A549 (cell line): ENCODE results near the gene SUGP1. TPM values are rescaled to one million over a fixed set of nuclear protein-coding genes. Genes with fewer than 3 reads are reported as not detected.

Source experiments
- ATAC-seq, 2 experiments: fragments of 200-7000 bp in 1 of 2; fragments of >200 bp in 1 of 2; cut with Nextera tagmentation in 1 of 2; cut with Tn5 transposase in 1 of 2; 3 replicates each; pipeline versions ENCODE4 v1.8.0 to v1.9.1; 2018 to 2020; ENCODE audit warnings: mild to moderate bottlenecking in 1 of 2, moderate library complexity in 1 of 2
- CTCF ChIA-PET: fragments of 300-600 bp; sonication (Branson Sonifier 250); formaldehyde crosslinking; extraction: SDS; loops from one replicate; lab custom pipeline; 2021; ENCODE audit warnings: antibody characterized with exemption, inconsistent platforms; lab: Yijun Ruan, JAX
- POLR2A ChIA-PET: fragments of 350-600 bp; formaldehyde crosslinking; extraction: SDS; loops from one replicate; lab custom pipeline; 2021; ENCODE audit warnings: antibody characterized with exemption, inconsistent platforms; lab: Yijun Ruan, JAX
- DNase-seq, 2 experiments: peaks; one replicate each; pipeline versions ENCODE4 v3.0.0 to v3.0.0-alpha.2; 2011 to 2016; ENCODE audit warnings: low read depth in 1 of 2, low spot score in 1 of 2
- FAIRE-seq: peaks from 2 replicates; lab custom pipeline; 2011; peaks lifted over from hg19 to GRCh38; lab: Jason Lieb, UNC
- H3K27ac ChIP-seq, 2 experiments: fragments of >200 bp; sonication (Bioruptor Twin); formaldehyde crosslinking; 3 replicates each; pipeline ENCODE4 v1.5.1; 2016 to 2017
- H3K4me1 ChIP-seq: fragments of >200 bp; sonication (Bioruptor Twin); formaldehyde crosslinking; 3 replicates; pipeline ENCODE4 v1.6.1; 2016
- H3K4me2 ChIP-seq: fragments of >200 bp; sonication (Bioruptor Twin); formaldehyde crosslinking; 3 replicates; pipeline ENCODE4 v1.6.1; 2016
- H3K4me3 ChIP-seq: fragments of >200 bp; sonication (Bioruptor Twin); formaldehyde crosslinking; 3 replicates; pipeline ENCODE4 v1.5.1; 2016
- H3K9me3 ChIP-seq: fragments of >200 bp; sonication (Bioruptor Twin); formaldehyde crosslinking; 3 replicates; pipeline ENCODE4 v1.6.1; 2016
- HDAC2 ChIP-seq: fragments of 200-600 bp; sonication (generic); IDR thresholded peaks from 2 replicates; pipeline ENCODE4 v1.6.1; 2016
- HOXA7 ChIP-seq: fragments of 250-450 bp; sonication (Bioruptor Pico); IDR thresholded peaks from 2 replicates; pipeline ENCODE4 v1.5.0; 2020; ENCODE audit warnings: mild to moderate bottlenecking, moderate library complexity
- JUN ChIP-seq, 2 experiments: fragments of >200 bp; sonication (Bioruptor Twin); formaldehyde crosslinking; IDR thresholded peaks; 2 replicates in 1 of 2; 3 replicates in 1 of 2; pipeline ENCODE4 v1.6.1; 2016 to 2017
- NPAS2 ChIP-seq: fragments of 250-450 bp; sonication (Bioruptor Pico); IDR thresholded peaks from 2 replicates; pipeline ENCODE4 v1.8.0; 2022; ENCODE audit warnings: mild to moderate bottlenecking, moderate library complexity, borderline replicate concordance
- RARB ChIP-seq: fragments of 250-450 bp; sonication (Bioruptor Pico); IDR thresholded peaks from 2 replicates; pipeline ENCODE4 v1.8.0; 2021; ENCODE audit warnings: mild to moderate bottlenecking, moderate library complexity
- RCOR1 ChIP-seq: fragments of 150-350 bp; IDR thresholded peaks from 2 replicates; pipeline ENCODE4 v1.6.1; 2014; ENCODE audit warnings: antibody characterized with exemption, low read length, low read depth
- RFX5 ChIP-seq: fragments of 450-650 bp; IDR thresholded peaks from 2 replicates; pipeline ENCODE4 v1.7.1; 2014; ENCODE audit warnings: antibody characterized with exemption, mild to moderate bottlenecking, moderate library complexity
- RNF2 ChIP-seq: fragments of 200-600 bp; sonication (generic); IDR thresholded peaks from 2 replicates; pipeline ENCODE4 v1.6.1; 2016; ENCODE audit warnings: low read depth, mild to moderate bottlenecking, antibody characterized with exemption, moderate library complexity, borderline replicate concordance
- TFCP2L1 ChIP-seq: fragments of 250-450 bp; sonication (Bioruptor Pico); IDR thresholded peaks from 2 replicates; pipeline ENCODE4 v1.5.0; 2021; ENCODE audit warnings: mild to moderate bottlenecking
- ZSCAN20 ChIP-seq: fragments of 250-450 bp; sonication (Bioruptor Pico); IDR thresholded peaks from 2 replicates; pipeline ENCODE4 v1.8.0; 2022; ENCODE audit warnings: mild to moderate bottlenecking, moderate library complexity
- WGBS: methylation state at CpG from one replicate; pipeline ENCODE4 v1.1.6; 2017; ENCODE audit errors: missing lambda C conversion rate; 5-methylcytosine and 5-hydroxymethylcytosine counted together
- polyA plus RNA-seq, 4 experiments: library from polyadenylated mRNA; depleted of rRNA in 3 of 4; stranded (reverse); fragments of >200 nt; fragmentation: RNase III in 1 of 4; extraction: RNeasy Plus Mini Kit Qiagen cat#74134 plus additional on column Dnase treatment in 1 of 4; gene quantifications; 2 replicates in 3 of 4; 3 replicates in 1 of 4; pipeline ENCODE4 v1.2.3, GENCODE V29; 2011 to 2017
- TF ChIP-seq, protein P1 (sequence below): fragments of 250-450 bp; sonication (Bioruptor Pico); IDR thresholded peaks from 2 replicates; pipeline ENCODE4 v1.5.0; 2021; ENCODE audit warnings: mild to moderate bottlenecking, moderate library complexity, borderline replicate concordance
- TF ChIP-seq, protein P2 (sequence below): fragments of 450-650 bp; IDR thresholded peaks from 2 replicates; pipeline ENCODE4 v1.6.1; 2014; ENCODE audit warnings: antibody characterized with exemption
- TF ChIP-seq, protein P3 (sequence below): fragments of >200 bp; sonication (Bioruptor Twin); formaldehyde crosslinking; IDR thresholded peaks from 3 replicates; pipeline ENCODE4 v1.5.1; 2016
- TF ChIP-seq, protein P4 (sequence below): fragments of >200 bp; sonication (Bioruptor Twin); formaldehyde crosslinking; IDR thresholded peaks from 3 replicates; pipeline ENCODE4 v1.6.1; 2016
- TF ChIP-seq, protein P5 (sequence below): fragments of >200 bp; sonication (Bioruptor Twin); formaldehyde crosslinking; IDR thresholded peaks from 2 replicates; pipeline ENCODE4 v1.6.1; 2016
- TF ChIP-seq, protein P6 (sequence below): fragments of 150-350 bp; IDR thresholded peaks from 2 replicates; pipeline ENCODE4 v1.6.1; 2014; ENCODE audit warnings: low read depth, mild to moderate bottlenecking, low read length

The SUGP1 gene
- polyA plus RNA-seq, 2 of the 4 experiments (the other 2 are of a cell fraction): 21.9 to 30.0 TPM

DNA sequence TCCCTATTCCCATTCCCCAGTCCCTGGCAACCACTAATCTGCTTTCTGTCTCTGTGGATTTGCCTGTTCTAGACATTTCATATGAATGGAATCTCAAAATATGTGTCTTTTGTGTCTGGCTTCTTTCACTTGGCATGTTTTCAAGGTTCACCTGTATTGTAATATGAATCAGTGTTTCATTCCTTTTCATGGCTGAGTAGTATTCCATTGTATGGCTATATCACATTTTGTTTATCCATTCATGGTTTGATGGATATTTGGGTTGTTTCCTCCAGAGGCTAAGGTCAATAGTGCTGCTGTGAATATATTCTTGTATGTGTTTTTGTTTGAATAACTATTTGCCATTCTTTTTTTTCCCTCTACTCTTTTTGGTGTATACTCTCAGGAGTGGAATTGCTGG is 84.1 kb downstream of the SUGP1 start:
- H3K4me3 ChIP-seq: no peak overlapping the region
- H3K4me1 ChIP-seq: no peaks in the 10 kb centered on the region
- H3K4me2 ChIP-seq: no peak overlapping the region
- no peak overlapping the region for H3K27ac ChIP-seq
- ChIA-PET CTCF (no interaction called here), POLR2A (no interaction called here)
- FAIRE-seq: no peak
- DNase-seq: no peak
- peaks cover 15% of the 10 kb centered on the region; the same call in 2 of the 3 replicates for H3K9me3 ChIP-seq
- no peak for ATAC-seq
- TF ChIP-seq, protein P1, sequence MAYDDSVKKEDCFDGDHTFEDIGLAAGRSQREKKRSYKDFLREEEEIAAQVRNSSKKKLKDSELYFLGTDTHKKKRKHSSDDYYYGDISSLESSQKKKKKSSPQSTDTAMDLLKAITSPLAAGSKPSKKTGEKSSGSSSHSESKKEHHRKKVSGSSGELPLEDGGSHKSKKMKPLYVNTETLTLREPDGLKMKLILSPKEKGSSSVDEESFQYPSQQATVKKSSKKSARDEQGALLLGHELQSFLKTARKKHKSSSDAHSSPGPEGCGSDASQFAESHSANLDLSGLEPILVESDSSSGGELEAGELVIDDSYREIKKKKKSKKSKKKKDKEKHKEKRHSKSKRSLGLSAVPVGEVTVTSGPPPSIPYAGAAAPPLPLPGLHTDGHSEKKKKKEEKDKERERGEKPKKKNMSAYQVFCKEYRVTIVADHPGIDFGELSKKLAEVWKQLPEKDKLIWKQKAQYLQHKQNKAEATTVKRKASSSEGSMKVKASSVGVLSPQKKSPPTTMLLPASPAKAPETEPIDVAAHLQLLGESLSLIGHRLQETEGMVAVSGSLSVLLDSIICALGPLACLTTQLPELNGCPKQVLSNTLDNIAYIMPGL (CRISPR knock-in tag): no peak
- no peak for TF ChIP-seq NPAS2
- TF ChIP-seq, protein P2, sequence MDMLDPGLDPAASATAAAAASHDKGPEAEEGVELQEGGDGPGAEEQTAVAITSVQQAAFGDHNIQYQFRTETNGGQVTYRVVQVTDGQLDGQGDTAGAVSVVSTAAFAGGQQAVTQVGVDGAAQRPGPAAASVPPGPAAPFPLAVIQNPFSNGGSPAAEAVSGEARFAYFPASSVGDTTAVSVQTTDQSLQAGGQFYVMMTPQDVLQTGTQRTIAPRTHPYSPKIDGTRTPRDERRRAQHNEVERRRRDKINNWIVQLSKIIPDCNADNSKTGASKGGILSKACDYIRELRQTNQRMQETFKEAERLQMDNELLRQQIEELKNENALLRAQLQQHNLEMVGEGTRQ: no peak
- TF ChIP-seq, all 56 proteins: peak for 0

DNA sequence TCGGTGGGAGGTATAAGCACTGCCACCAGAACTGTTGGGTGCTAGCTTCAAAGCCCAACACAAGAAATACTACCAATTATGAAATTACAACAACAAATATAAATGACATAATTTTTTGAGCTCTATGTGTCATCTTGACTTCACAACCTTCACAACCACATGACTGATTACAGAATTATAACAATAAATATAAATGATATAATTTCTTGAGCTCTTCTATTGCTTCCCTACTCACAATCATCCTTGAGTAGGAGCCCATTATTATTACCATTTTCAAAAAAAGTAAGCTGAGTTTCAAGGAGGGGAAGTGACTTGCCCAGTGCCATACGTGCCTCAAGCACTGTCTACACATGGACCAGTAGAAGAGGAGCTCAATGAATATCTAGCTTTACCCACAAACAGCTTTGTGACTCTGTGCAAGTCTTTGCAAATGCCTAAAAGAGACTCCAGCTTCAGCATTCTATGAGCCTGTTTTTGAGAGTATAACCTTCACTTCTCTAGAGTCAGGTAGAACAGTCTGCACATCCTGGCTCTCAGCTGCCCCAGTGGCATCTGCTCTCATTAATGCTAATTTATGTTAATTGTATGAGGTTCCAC is 86.0 kb downstream of the SUGP1 start:
- Histone ChIP-seq H3K4me2 (no peak overlapping the region), H3K4me1 (no peaks in the 10 kb centered on the region), H3K27ac (no peak overlapping the region), H3K9me3 (peaks cover 15% of the 10 kb centered on the region; the same call in 2 of the 3 replicates), H3K4me3 (no peak overlapping the region)
- POLR2A ChIA-PET: no interaction called here
- DNase-seq (no peak), FAIRE-seq (no peak), ATAC-seq (no peak)
- WGBS: 15% methylated on average over 2 of the region's 2 CpGs
- CTCF ChIA-PET: interaction anchor here (0.6 to 1.7 kb wide), 4 partner anchors 9 to 191 kb away, joined by 3 to 9 read pairs (median 3); no protein-coding TSS in a partner anchor
- TF ChIP-seq ZSCAN20 (CRISPR knock-in tag) (no peak), TFCP2L1 (no peak), JUN (IDR thresholded peaks at IDR 0.05) (no peak), HDAC2 (no peak), HOXA7 (CRISPR knock-in tag) (no peak), RARB (CRISPR knock-in tag) (no peak), RFX5 (no peak), RNF2 (no peak), NPAS2 (no peak), RCOR1 (no peak)
- TF ChIP-seq, protein P2: no peak
- TF ChIP-seq, protein P3, sequence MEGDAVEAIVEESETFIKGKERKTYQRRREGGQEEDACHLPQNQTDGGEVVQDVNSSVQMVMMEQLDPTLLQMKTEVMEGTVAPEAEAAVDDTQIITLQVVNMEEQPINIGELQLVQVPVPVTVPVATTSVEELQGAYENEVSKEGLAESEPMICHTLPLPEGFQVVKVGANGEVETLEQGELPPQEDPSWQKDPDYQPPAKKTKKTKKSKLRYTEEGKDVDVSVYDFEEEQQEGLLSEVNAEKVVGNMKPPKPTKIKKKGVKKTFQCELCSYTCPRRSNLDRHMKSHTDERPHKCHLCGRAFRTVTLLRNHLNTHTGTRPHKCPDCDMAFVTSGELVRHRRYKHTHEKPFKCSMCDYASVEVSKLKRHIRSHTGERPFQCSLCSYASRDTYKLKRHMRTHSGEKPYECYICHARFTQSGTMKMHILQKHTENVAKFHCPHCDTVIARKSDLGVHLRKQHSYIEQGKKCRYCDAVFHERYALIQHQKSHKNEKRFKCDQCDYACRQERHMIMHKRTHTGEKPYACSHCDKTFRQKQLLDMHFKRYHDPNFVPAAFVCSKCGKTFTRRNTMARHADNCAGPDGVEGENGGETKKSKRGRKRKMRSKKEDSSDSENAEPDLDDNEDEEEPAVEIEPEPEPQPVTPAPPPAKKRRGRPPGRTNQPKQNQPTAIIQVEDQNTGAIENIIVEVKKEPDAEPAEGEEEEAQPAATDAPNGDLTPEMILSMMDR: no peak
- TF ChIP-seq, protein P4, sequence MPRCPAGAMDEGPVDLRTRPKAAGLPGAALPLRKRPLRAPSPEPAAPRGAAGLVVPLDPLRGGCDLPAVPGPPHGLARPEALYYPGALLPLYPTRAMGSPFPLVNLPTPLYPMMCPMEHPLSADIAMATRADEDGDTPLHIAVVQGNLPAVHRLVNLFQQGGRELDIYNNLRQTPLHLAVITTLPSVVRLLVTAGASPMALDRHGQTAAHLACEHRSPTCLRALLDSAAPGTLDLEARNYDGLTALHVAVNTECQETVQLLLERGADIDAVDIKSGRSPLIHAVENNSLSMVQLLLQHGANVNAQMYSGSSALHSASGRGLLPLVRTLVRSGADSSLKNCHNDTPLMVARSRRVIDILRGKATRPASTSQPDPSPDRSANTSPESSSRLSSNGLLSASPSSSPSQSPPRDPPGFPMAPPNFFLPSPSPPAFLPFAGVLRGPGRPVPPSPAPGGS: no peak
- TF ChIP-seq, protein P5, sequence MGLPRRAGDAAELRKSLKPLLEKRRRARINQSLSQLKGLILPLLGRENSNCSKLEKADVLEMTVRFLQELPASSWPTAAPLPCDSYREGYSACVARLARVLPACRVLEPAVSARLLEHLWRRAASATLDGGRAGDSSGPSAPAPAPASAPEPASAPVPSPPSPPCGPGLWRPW: no peak
- TF ChIP-seq, protein P6, sequence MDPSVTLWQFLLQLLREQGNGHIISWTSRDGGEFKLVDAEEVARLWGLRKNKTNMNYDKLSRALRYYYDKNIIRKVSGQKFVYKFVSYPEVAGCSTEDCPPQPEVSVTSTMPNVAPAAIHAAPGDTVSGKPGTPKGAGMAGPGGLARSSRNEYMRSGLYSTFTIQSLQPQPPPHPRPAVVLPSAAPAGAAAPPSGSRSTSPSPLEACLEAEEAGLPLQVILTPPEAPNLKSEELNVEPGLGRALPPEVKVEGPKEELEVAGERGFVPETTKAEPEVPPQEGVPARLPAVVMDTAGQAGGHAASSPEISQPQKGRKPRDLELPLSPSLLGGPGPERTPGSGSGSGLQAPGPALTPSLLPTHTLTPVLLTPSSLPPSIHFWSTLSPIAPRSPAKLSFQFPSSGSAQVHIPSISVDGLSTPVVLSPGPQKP: no peak
